ENCODE data around the gene NOS1AP. TPM values are rescaled to one million over a fixed set of nuclear protein-coding genes. Genes with fewer than 3 reads are reported as not detected.

NOS1AP gene
- total and polyA plus RNA-seq, 2 donors (not counting 3 experiments of a cell fraction or from before 2014, with no cell fraction given): 1.3 to 5.4 TPM

GRCh38 chr1:162135271-162135775 lies 65.8 kb downstream of the NOS1AP start:
- ChIA-PET POLR2A (no interaction called here), CTCF (interaction anchor here (0.7 to 1.3 kb wide), 3 partner anchors 11 to 222 kb away, joined by 3 read pairs; no protein-coding TSS in a partner anchor)
- dilution Hi-C loops (cut with MboI; ENCODE audit: extremely low pct_ligation_motif_present, low sequenced_read_pairs): no loop called here
- Histone ChIP-seq H3K9ac (replicated peaks; ENCODE audit: extremely low read depth, insufficient read depth, low read length) (no peak overlapping the region), H3K79me2 (ENCODE audit: control insufficient read depth, insufficient read depth, low read length) (no peaks in the 10 kb centered on the region), H3K27me3 (ENCODE audit: control insufficient read depth in 2 of 2, insufficient read depth in 2 of 2, low read length in 2 of 2) (no peaks in the 10 kb centered on the region), H3K4me3 (replicated peaks in 1 of 3; ENCODE audit: insufficient read depth in 1 of 3, low read depth in 1 of 3, low read length in 3 of 3) (no peak overlapping the region), H4K20me1 (replicated peaks; ENCODE audit: control insufficient read depth, extremely low read depth, insufficient read depth, low read length) (no peaks in the 10 kb centered on the region), H2AFZ (ENCODE audit: low read depth, low read length) (no peak overlapping the region), H3K4me1 (ENCODE audit: control insufficient read depth, extremely low read depth, insufficient read depth, low read length) (peaks cover 18% of the 10 kb centered on the region), H3K9me3 (replicated peaks; ENCODE audit: control insufficient read depth, insufficient read depth, low read length) (no peaks in the 10 kb centered on the region), H3K27ac (ENCODE audit: insufficient read depth, low read depth, low read length) (no peak overlapping the region), H3K4me2 (ENCODE audit: insufficient read depth, low read length) (no peak overlapping the region), H3K9me1 (replicated peaks; ENCODE audit: control insufficient read depth, extremely low read depth, insufficient read depth, low read length) (no peaks in the 10 kb centered on the region), H3K36me3 (ENCODE audit: control insufficient read depth in 2 of 2, extremely low read depth in 1 of 2, insufficient read depth in 2 of 2, low read length in 2 of 2) (no peaks in the 10 kb centered on the region)
- BruUV-seq (replicated peaks): no TSS peak
- intact Hi-C loops (cut with micrococcal nuclease): no loop called here
- FAIRE-seq: no peak
- no peak for TF ChIP-seq MYC (IDR thresholded peaks at IDR 0.05; ENCODE audit: low read depth, low read length)
- TF ChIP-seq POLR2A (IDR thresholded peaks at IDR 0.05; ENCODE audit: low read depth, low read length): no peak
- no peak for TF ChIP-seq EZH2 (IDR thresholded peaks at IDR 0.05; ENCODE audit: borderline replicate concordance, low read depth, low read length, severe bottlenecking)
- TF ChIP-seq JUN (IDR thresholded peaks at IDR 0.05; ENCODE audit: borderline replicate concordance, insufficient read depth, insufficient read length, low read depth): no peak
- no peak for TF ChIP-seq CTCF (IDR thresholded peaks at IDR 0.05; ENCODE audit: extremely low read depth in 1 of 2, insufficient read depth in 1 of 2, low read depth in 1 of 2, low read length in 2 of 2)
- TF ChIP-seq GATA2 (IDR thresholded peaks at IDR 0.05; ENCODE audit: insufficient read depth, insufficient read length, low read depth, low read length): no peak
- no peak for TF ChIP-seq FOS (IDR thresholded peaks at IDR 0.05; ENCODE audit: borderline replicate concordance, insufficient read depth, low read length)
- TF ChIP-seq, protein P1, sequence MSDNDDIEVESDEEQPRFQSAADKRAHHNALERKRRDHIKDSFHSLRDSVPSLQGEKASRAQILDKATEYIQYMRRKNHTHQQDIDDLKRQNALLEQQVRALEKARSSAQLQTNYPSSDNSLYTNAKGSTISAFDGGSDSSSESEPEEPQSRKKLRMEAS (IDR thresholded peaks at IDR 0.05; ENCODE audit: insufficient read depth, insufficient read length): no peak
- no peak for DNase-seq (ENCODE audit: low read depth, low spot score)
